ENCODE results near the gene CLBA1. TPM values are rescaled to one million over a fixed set of nuclear protein-coding genes. Genes with fewer than 3 reads are reported as not detected.
A peak's percentile ranks its signal among the peaks of the same experiment; 100 is the strongest.

The CLBA1 gene
- total RNA-seq, 1 experiment from 2014 or later, result 14.3 TPM

DNA sequence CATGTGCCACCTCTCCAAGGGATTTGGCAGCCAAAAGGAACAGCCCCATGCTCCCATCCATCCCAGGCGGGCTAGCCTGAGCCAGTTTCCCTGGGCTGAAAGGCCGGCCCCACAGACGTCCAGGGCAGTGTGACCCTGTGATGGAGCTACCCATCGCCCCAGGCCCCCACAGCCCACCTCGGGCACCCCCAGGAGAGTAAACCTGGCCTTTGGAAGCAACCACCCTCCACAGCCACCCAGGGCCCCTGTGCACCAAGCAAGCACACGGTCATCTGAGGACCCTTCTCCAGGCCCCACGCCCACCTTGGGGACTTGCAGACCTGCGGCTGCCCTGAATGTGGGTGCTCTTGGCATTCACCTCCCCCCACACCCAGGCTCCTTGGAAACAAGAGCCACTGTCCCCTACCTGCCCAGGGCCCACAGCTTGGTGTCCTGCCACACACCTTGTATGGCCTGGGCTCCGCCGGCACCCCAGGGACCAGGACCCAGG lies 15.8 kb upstream of the CLBA1 start:
- ChIA-PET POLR2A (ENCODE audit: low non-redundant PET) (no interaction called here), CTCF (no interaction called here)
- TF ChIP-seq, protein P1, sequence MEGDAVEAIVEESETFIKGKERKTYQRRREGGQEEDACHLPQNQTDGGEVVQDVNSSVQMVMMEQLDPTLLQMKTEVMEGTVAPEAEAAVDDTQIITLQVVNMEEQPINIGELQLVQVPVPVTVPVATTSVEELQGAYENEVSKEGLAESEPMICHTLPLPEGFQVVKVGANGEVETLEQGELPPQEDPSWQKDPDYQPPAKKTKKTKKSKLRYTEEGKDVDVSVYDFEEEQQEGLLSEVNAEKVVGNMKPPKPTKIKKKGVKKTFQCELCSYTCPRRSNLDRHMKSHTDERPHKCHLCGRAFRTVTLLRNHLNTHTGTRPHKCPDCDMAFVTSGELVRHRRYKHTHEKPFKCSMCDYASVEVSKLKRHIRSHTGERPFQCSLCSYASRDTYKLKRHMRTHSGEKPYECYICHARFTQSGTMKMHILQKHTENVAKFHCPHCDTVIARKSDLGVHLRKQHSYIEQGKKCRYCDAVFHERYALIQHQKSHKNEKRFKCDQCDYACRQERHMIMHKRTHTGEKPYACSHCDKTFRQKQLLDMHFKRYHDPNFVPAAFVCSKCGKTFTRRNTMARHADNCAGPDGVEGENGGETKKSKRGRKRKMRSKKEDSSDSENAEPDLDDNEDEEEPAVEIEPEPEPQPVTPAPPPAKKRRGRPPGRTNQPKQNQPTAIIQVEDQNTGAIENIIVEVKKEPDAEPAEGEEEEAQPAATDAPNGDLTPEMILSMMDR (conservative IDR thresholded peaks at IDR 0.05; ENCODE audit: low read depth, low read length), result no peak
- TF ChIP-seq EZH2 (IDR thresholded peaks at IDR 0.05; ENCODE audit: borderline replicate concordance, low read depth, low read length, poor library complexity, severe bottlenecking), result no peak
- intact Hi-C loops (cut with micrococcal nuclease; ENCODE audit: unreplicated experiment), result no loop called here
- Histone ChIP-seq H3K36me3 (ENCODE audit: insufficient read depth, low read length, poor library complexity, severe bottlenecking) (no peaks in the 10 kb centered on the region), H3K27ac (ENCODE audit: low read depth, low read length, poor library complexity, severe bottlenecking) (no peak overlapping the region), H3K9me3 (ENCODE audit: low read depth, low read length, poor library complexity, severe bottlenecking) (no peaks in the 10 kb centered on the region), H3K27me3 (replicated peaks; ENCODE audit: insufficient read depth, low read depth, low read length, poor library complexity) (no peaks in the 10 kb centered on the region), H3K4me1 (ENCODE audit: insufficient read depth, low read length, poor library complexity, severe bottlenecking) (peaks cover 21% of the 10 kb centered on the region), H3K4me3 (ENCODE audit: low read depth, low read length, poor library complexity, severe bottlenecking) (no peak overlapping the region)
- DNase-seq (ENCODE audit: low spot score), result no peak
- BruUV-seq (replicated peaks), result no TSS peak

GRCh38 chr14:104970231-104971068 lies 15.1 kb upstream of the CLBA1 start:
- peak; percentile 37 for DNase-seq (ENCODE audit: low spot score)
- H3K9me3 ChIP-seq (ENCODE audit: low read depth, low read length, poor library complexity, severe bottlenecking), result no peaks in the 10 kb centered on the region
- TF ChIP-seq, protein P1 (conservative IDR thresholded peaks at IDR 0.05; ENCODE audit: low read depth, low read length), result no peak
- TF ChIP-seq EZH2 (IDR thresholded peaks at IDR 0.05; ENCODE audit: borderline replicate concordance, low read depth, low read length, poor library complexity, severe bottlenecking), result no peak
- H3K36me3 ChIP-seq (ENCODE audit: insufficient read depth, low read length, poor library complexity, severe bottlenecking), result no peaks in the 10 kb centered on the region
- H3K4me1 ChIP-seq (ENCODE audit: insufficient read depth, low read length, poor library complexity, severe bottlenecking), result peaks cover 21% of the 10 kb centered on the region
- H3K4me3 ChIP-seq (ENCODE audit: low read depth, low read length, poor library complexity, severe bottlenecking), result no peak overlapping the region
- no TSS peak for BruUV-seq (replicated peaks)
- CTCF ChIA-PET, result no interaction called here
- intact Hi-C loops (cut with micrococcal nuclease; ENCODE audit: unreplicated experiment), result no loop called here
- POLR2A ChIA-PET (ENCODE audit: low non-redundant PET), result no interaction called here
- no peak overlapping the region for H3K27ac ChIP-seq (ENCODE audit: low read depth, low read length, poor library complexity, severe bottlenecking)
- H3K27me3 ChIP-seq (replicated peaks; ENCODE audit: insufficient read depth, low read depth, low read length, poor library complexity), result no peaks in the 10 kb centered on the region

DNA sequence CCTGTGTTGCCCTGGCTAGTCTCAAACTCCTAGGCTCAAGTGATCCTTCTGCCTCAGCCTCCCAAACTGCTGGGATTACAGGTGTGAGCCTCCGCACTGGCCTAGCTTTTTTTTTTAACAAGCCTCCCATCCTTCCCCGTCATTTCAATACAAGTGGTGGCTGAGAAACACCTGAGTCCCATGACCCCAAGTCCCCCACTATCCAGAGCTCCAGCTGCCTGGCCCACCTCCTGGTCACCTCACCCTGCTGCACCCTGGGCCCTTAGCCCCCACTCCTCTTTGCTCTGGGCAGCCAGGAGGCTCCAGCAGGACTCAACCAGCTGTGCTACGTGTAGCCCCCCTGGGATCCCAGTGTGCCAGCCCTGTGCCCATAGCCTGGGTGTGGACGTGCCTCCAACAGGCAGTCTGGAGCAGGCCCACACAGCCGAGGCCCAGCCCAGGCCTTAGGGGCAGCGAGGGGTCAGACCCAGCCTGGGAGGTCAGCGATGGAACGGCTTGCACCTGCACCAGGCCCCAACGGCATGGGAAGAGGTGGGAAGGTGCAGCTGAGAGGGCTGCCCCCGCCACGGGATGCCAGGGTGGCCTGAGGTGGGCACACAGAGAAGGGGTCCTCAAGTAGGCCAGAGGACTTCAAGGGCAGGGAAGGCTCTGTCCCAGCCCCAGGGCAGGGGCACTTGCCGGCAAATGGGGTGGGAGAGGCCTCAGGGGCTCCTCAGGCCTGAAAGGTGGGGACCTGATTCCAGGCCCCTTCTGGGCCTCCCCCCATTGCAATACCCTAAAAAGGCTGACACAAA lies 13.9 kb upstream of the CLBA1 start:
- Histone ChIP-seq H3K9me3 (ENCODE audit: low read depth, low read length, poor library complexity, severe bottlenecking) (no peaks in the 10 kb centered on the region), H3K4me3 (ENCODE audit: low read depth, low read length, poor library complexity, severe bottlenecking) (no peak overlapping the region), H3K27me3 (replicated peaks; ENCODE audit: insufficient read depth, low read depth, low read length, poor library complexity) (no peaks in the 10 kb centered on the region), H3K36me3 (ENCODE audit: insufficient read depth, low read length, poor library complexity, severe bottlenecking) (no peaks in the 10 kb centered on the region), H3K4me1 (ENCODE audit: insufficient read depth, low read length, poor library complexity, severe bottlenecking) (peaks cover 21% of the 10 kb centered on the region), H3K27ac (ENCODE audit: low read depth, low read length, poor library complexity, severe bottlenecking) (no peak overlapping the region)
- ChIA-PET CTCF (no interaction called here), POLR2A (ENCODE audit: low non-redundant PET) (no interaction called here)
- no peak for TF ChIP-seq EZH2 (IDR thresholded peaks at IDR 0.05; ENCODE audit: borderline replicate concordance, low read depth, low read length, poor library complexity, severe bottlenecking)
- TF ChIP-seq, protein P1 (conservative IDR thresholded peaks at IDR 0.05; ENCODE audit: low read depth, low read length), result no peak
- intact Hi-C loops (cut with micrococcal nuclease; ENCODE audit: unreplicated experiment), result no loop called here
- no TSS peak for BruUV-seq (replicated peaks)
- DNase-seq (ENCODE audit: low spot score), result no peak

All from A673 (cell line).